ENCODE results near the gene SUPT4H1.

SUPT4H1 gene

GRCh38 chr17:58328195-58329034, 23.6 kb downstream of the SUPT4H1 start, which contains the start of gene TSPOAP1:
Gene TSPOAP1 (minus strand): TSS chr17:58328795. CDS start chr17:58327920, 875 bp downstream.
- peak; percentile 73 to 77 for DNase-seq

- DNase-seq = peak in 1 of 2 experiments; percentile 40
These were observed 24.4 kb downstream of the SUPT4H1 start for GRCh38 chr17:58327363-58328194.

- no peak for DNase-seq
These were observed 25.2 kb downstream of the SUPT4H1 start for GRCh38 chr17:58326609-58327362.

- DNase-seq = no peak
These were observed 26.0 kb downstream of the SUPT4H1 start for GRCh38 chr17:58325976-58326468.

DNA sequence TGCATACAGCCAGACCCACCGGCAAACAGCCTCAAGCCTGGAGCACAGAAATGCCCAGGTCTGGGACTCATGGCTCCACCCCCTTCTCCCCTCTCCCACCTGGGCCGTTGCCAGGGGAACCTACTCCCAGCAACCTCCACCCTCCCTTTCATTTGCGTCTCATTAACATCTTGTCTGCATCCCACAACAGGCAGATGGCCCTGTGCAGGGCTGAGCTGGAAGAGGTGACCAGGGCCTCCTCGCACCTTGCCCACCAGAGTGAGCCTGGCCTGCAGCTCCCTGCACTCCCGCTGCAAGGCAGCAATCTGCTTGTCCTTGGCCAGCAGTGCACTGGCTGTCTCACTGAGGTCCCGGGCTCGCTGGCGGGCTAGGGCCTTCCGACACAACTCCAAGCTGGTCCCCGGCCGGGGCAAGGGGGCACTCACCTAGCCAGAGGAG, 26.7 kb downstream of the SUPT4H1 start:
- DNase-seq = no peak

DNA sequence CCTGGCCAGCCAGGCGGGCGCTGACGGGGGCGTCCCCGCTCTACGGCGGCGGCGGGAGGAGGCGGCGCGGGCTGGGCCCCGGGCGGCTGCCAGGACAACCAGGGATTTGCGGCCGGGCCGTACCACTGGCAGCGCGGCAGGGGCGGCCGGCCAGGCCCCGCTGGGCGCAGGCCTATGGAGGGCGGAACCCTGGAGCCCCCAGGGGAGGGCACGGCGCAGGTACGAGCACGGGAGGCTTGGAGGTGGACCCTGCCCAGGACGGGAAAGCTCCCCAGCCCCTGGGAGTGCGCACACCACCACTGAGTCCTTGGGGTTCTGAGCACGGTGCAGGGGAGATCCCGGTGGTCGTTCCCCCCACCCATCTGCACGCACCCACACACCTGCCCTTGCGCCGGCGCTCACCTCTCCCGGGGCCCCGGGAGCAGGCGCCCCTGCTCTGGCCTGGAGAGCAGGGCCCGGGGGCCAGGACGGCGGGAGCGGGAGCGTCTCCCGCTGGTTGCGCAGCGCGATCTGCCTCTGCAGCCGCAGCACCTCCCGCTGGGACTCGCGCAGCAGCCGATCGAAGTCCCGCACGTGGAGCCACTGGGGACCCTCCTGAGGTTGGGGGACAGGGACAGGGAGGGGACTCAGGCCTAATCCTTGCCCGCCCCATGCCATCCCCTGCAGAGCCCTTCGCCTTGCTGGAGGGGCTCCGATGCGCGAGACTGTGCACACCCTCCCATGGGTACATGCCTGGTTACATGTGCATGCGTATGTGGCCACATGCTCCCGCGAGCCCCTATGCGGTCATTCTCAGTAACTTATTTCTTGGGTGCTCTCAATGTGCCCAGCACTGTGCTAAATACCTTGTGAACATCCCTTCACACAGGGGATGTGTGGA, 27.4 kb downstream of the SUPT4H1 start:
- DNase-seq = no peak

GRCh38 chr17:58324056-58324408, 28.0 kb downstream of the SUPT4H1 start:
- DNase-seq = no peak

- no peak for DNase-seq
These were observed 28.5 kb downstream of the SUPT4H1 start for GRCh38 chr17:58323366-58324055.

DNA sequence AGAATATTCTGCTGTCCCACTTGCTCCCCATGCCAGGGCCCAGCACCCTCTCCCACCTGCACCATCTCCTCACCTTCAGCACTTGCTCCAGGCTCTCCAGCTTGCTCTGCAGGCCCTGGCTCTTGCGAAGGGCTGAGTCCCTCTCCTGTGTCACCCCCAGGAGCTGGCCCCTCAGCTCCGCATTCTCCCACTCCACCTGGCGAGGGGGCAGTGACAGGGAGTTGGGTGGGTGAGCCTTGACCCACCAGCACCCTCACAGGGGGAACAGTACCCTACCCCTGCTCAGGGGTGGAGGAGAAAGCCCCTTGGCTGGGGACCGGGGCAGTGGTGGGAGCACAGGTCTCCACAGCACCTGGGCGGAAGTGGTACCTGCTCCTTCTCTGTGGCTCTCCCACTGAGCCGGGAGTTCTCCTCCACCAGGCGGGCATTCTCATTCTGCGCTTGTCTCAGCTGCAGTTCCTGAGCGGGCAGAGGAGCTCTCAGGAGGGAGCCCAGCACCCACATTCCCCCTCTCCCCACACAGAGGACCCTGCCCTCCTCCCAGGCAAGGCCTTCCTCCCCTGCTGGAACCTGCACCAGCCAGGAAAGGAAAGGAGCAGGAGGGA, 29.3 kb downstream of the SUPT4H1 start:
- no peak for DNase-seq

- no peak for DNase-seq
These were observed 30.2 kb downstream of the SUPT4H1 start for GRCh38 chr17:58321571-58322525.

GRCh38 chr17:58320570-58321323, 31.3 kb downstream of the SUPT4H1 start:
- DNase-seq = no peak

GRCh38 chr17:58320163-58320558, 31.8 kb downstream of the SUPT4H1 start:
- no peak for DNase-seq

DNA sequence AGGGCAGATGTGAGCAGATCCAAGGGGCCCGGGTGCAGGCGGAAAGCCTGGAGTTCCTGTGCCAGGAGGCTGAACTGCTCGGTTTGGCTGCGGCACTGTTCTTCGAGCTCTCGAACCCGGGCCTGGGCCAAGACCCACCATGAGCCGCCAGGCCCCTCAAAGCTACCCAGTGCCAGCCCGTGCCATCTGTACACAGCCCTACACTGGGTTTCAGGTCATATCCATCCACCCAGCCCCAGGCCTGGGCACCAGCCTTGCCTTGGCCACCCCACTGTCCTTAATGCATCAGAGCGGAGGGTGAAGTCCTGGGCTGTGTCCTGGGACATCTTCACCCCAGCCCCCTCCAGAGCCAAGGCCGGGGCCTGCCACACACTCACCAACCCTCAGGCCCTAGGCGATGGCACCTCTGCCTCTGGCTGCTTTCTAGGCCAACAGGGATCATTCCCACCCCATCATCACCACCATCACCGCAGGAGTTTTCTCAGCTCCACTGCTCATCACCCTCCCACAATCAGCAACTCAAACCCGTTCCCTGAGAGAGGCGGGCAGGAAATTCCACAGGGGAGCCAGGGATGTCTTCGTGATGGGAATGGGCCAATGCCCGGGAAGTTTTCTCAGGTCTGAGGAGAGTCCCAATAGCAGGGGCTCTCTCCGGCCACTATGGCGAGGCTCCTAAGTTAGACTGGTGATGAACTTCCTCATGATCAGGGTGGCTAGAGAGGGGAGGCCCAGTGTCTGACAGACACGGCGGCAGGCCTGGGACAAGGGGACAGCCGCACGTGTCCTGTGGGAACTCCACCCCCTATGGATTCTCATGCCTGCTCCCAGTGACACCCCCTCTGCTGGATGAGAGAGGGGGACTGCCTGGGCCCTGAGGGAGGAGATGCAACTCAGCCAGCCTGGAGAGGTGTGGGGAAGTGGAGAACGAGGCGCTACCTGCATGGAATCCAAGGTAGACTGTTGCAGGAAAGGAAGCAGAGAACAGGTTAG, 32.5 kb downstream of the SUPT4H1 start:
- DNase-seq = no peak

DNA sequence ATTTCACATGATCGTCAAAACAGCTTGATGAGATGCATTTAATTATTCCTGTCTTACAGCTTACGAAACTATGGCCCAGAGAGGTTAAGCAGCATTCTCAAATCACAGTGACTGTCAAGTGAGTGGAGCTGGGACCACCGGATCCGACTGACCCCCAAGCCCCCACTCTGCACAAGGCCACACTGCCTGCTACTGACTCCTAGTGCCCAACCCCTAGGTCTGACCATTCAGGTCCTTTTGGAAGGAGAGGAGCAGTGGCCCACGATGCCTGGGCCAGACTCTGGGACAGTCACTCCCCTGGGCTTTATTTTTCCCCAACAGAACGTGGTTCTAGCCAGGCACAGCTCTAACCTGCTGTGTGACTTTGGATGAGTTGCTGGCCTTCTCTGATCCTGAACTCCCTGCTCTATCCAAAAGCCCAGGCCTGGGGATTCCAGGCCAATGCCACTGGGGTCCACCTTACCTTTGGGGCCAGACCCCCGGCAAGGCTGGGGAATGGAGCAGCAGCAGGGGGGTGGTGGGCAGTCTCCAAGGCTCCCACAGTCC, 33.3 kb downstream of the SUPT4H1 start:
- DNase-seq = no peak

GRCh38 chr17:58318065-58318481, 33.9 kb downstream of the SUPT4H1 start:
- DNase-seq = no peak

GRCh38 chr17:58317421-58318064, 34.5 kb downstream of the SUPT4H1 start:
- peak; percentile 70 to 75 for DNase-seq

Measured in activated CD4-positive, alpha-beta T cell treated with anti-CD3 and anti-CD28 coated beads, Interleukin-2, amount 50 U/mL, for 4 hours (primary cell).